Measurements from ENCODE around the gene CIDEA.

Gene CIDEA

DNA sequence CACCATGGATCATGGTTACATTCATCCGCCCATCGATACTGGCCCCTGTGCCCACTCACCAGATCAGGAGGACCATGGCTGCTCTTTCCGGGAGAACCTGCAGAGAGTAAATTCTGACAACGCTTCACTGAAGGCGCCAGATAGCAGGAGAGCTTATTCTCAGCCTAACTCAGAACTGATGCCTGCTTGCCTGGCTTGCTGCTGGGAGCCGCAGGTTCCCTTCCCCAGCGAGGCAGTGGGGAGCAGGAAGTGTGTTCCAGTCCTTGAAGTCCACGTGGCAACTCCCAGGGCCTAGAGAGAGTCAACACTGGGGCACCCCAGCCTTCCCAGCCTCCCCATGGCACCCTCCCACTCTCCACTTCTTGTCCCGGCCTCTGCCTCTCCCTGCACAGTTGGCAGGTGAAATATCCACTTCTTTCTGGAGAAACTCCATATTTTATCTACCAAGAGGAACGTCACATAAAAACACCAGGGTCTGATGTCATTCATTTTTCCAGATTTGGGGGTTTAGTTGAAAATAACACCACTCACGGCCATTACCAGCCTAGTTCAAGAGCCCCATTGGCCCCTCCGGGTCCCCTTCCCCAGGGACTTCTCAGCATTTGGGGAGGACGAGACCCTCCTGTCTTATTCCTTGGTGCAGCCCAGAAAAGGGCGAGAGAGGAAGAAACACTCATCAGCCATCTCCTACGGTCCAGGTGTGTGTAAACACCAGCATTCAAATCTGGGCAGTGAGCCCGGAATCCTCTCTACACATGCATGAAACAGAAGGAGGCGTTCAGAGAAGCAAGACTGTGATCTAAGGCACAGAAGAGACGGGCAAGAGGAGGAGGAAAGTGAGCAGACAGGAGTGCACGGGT is 50.4 kb downstream of the CIDEA start:
- no peak for DNase-seq (ENCODE audit: extremely low spot score)
- ChIA-PET POLR2A (no interaction called here), CTCF (no interaction called here)
- TF ChIP-seq, protein P1, sequence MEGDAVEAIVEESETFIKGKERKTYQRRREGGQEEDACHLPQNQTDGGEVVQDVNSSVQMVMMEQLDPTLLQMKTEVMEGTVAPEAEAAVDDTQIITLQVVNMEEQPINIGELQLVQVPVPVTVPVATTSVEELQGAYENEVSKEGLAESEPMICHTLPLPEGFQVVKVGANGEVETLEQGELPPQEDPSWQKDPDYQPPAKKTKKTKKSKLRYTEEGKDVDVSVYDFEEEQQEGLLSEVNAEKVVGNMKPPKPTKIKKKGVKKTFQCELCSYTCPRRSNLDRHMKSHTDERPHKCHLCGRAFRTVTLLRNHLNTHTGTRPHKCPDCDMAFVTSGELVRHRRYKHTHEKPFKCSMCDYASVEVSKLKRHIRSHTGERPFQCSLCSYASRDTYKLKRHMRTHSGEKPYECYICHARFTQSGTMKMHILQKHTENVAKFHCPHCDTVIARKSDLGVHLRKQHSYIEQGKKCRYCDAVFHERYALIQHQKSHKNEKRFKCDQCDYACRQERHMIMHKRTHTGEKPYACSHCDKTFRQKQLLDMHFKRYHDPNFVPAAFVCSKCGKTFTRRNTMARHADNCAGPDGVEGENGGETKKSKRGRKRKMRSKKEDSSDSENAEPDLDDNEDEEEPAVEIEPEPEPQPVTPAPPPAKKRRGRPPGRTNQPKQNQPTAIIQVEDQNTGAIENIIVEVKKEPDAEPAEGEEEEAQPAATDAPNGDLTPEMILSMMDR (IDR thresholded peaks at IDR 0.05; ENCODE audit: control extremely low read depth, extremely low read depth, low read depth, missing control alignments), result no peak

DNA sequence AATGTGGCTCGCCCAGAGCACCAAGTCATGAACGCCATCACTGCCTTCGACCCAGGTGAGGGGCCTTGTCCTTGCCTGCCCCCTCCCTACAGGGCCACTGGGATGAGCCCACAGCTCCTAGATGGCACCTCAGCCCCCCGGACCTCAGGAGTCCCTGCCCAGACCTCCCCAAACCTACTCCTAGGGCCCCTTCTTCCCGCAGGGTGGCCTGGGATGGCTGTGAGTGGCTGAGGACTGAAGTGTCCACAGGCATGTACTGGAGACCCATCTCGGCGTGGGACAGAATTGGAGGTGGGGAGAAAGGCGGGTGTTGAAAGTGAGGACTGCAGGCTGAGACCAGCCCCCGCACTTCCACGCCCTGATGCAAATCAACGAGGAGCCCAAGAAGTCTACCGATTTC is 51.0 kb downstream of the CIDEA start:
- TF ChIP-seq, protein P1 (IDR thresholded peaks at IDR 0.05; ENCODE audit: control extremely low read depth, extremely low read depth, low read depth, missing control alignments), result no peak
- no peak for DNase-seq (ENCODE audit: extremely low spot score)
- POLR2A ChIA-PET, result no interaction called here
- CTCF ChIA-PET, result no interaction called here

DNA sequence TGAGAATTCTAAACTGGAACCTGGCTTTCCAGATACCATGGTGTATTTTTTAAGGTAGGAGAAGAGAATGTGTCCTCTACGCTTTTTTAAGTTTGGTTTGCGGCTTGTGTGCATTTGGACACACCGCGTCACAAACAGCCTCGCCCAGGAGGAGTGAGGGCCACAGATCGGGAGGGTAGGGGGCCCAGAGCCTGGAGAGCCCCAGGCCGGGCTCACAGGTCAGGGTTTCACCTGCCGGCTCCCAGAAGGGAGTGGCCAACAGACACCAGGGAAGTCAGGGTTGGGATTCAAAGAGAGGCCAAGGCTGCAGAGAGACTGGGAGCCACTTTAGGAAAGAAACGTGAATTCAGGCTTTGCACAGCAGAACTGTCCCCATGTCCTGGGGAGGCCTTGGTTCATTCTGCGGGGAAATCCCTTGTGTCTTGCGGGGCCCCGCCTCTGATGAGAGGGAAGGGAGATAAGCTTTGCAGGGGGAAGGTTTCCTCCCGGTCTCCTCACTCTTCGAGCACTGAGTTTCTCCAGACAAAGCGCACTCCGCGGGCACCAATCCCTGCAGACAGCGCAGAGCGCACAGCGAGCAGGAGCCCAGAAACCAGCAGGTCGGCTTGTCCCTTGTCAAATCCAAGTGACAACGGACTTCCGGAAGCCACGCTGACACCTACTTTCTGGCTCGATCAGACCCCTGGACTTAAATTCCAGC is 51.9 kb downstream of the CIDEA start:
- TF ChIP-seq, protein P1 (IDR thresholded peaks at IDR 0.05; ENCODE audit: control extremely low read depth, extremely low read depth, low read depth, missing control alignments), result no peak
- POLR2A ChIA-PET, result no interaction called here
- DNase-seq (ENCODE audit: extremely low spot score), result no peak
- CTCF ChIA-PET, result no interaction called here

DNA sequence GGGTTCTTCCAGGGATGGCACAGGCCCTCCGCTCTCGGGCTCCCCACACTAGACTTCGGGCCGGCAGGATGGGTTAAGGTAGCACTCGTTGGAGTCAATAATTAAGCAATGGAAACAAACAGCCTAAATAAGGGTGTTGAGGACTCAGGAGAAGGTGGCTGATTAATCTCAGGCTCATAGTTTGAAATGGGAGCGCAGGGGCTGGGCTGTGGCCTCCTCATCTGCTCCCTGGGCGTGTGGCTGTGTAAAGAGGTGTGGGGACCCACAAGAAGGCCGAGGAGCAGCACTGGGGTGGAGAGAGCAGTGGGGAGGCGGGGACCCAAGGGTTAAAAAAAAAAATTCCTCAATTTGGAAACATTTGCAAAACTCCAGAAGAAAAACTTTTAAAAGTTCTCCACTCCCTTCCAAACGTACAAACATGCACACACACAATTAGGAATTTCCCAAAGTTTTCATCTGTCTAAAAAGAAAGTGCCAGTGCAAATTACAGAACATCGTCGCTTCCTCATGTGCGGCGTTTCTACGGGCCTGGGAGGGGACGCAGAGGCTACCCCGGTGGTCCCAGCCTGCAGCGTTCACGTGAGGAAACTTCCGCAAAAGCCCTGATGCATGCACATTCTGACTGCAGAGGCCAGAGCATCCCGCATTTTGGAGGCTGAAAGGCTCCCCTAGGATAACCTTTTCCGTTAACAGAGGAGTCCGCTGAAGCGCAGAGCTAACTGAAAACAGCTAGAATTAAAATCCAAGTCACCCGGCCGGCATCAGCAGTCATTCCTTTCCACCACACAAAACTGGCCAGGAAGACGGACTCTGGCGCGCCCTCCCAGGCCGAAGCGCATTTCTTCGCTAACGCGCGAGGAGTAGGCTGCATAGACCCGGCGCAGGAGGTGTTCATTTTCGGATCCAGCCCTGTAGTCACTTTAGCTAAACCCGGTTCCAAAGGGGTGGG is 52.9 kb downstream of the CIDEA start:
- peak; percentile 37 for DNase-seq (ENCODE audit: extremely low spot score)
- CTCF ChIA-PET, result interaction anchor here (1.0 to 4.9 kb wide), 2 partner anchors 9 to 21 kb away, joined by 3 to 26 read pairs; no protein-coding TSS in a partner anchor
- TF ChIP-seq, protein P1 (IDR thresholded peaks at IDR 0.05; ENCODE audit: control extremely low read depth, extremely low read depth, low read depth, missing control alignments), result peak; percentile 22
- POLR2A ChIA-PET, result interaction anchor here (1.2 kb wide), 1 partner anchor 70 kb away, joined by 4 read pairs; the partner anchor contains the start of gene AFG3L2

DNA sequence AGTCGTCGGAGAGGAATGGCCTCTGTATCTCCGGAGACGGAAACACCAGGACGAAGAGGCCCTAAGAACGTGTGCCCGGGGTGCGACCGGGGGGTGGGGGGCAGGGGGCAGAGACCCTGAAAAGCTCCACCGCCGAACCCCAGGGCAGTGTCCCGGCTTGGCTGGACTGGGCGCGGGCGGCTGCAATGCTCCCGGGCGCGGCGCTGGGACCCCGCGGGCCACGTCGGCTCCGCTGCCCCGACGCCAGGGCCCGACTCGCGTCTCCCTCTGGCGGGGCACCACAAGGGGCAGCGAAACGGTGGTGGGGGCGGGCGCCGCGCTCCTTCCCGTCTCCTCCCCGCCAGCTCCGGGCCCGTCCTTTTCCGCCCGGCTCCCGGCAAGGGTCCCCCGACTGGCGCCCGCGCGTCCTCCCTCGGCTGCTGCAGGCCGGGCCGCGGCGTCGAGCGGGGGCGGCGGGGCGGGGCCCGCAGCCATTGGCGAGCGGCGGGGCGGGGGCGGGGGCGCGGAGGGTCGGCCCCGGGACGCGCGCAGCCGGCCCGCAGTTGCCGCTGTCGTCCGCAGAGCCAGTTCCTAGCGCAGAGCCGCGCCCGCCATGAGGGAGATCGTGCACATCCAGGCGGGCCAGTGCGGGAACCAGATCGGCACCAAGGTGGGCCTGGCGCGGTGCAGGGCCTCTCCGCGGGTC is 53.7 kb downstream of the CIDEA start, which contains the start of gene TUBB6:
TUBB6 (plus strand) TSS at position 541 of the 685 bp plus-strand sequence; CDS start at position 593, 52 bp downstream.
- ChIA-PET CTCF (interaction anchor here (1.0 to 4.9 kb wide), 2 partner anchors 9 to 20 kb away, joined by 3 to 26 read pairs; no protein-coding TSS in a partner anchor), POLR2A (interaction anchor here (1.2 kb wide), 1 partner anchor 69 kb away, joined by 4 read pairs; the partner anchor contains the start of gene AFG3L2)
- TF ChIP-seq, protein P1 (IDR thresholded peaks at IDR 0.05; ENCODE audit: control extremely low read depth, extremely low read depth, low read depth, missing control alignments), result no peak
- peak; percentile 91 for DNase-seq (ENCODE audit: extremely low spot score)

Data from GM10248 (cell line).